ENCODE measurements around the gene GPR6. TPM values are rescaled to one million over a fixed set of nuclear protein-coding genes. Genes with fewer than 3 reads are reported as not detected.

GPR6 gene
- total RNA-seq, 1 donor from 2014 or later, result not detected

DNA sequence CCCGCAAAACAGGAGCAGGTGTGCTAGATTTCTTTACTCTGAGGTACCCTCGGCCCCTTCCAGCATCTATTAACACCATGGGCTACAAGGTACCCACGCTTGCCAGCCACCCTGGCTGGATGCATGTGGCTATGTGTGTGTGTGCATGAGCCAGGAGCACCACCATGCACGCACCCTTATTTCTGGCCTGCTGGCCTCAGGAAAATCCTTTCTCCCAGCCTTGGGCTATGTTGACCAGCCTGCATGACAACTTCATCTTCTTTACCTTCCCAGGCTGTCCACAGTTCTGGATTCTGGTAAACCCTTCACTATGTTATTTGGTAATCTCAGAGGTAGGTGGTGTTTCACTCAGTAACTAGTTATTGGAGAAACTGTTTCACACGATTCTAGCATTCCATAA, 40.4 kb downstream of the GPR6 start:
- intact Hi-C loops (cut with micrococcal nuclease), result no loop called here
- no peak overlapping the region for H3K27ac ChIP-seq (replicated peaks)
- H3K36me3 ChIP-seq, result no peaks in the 10 kb centered on the region
- H3K4me3 ChIP-seq, result no peak overlapping the region
- TF ChIP-seq, protein P1, sequence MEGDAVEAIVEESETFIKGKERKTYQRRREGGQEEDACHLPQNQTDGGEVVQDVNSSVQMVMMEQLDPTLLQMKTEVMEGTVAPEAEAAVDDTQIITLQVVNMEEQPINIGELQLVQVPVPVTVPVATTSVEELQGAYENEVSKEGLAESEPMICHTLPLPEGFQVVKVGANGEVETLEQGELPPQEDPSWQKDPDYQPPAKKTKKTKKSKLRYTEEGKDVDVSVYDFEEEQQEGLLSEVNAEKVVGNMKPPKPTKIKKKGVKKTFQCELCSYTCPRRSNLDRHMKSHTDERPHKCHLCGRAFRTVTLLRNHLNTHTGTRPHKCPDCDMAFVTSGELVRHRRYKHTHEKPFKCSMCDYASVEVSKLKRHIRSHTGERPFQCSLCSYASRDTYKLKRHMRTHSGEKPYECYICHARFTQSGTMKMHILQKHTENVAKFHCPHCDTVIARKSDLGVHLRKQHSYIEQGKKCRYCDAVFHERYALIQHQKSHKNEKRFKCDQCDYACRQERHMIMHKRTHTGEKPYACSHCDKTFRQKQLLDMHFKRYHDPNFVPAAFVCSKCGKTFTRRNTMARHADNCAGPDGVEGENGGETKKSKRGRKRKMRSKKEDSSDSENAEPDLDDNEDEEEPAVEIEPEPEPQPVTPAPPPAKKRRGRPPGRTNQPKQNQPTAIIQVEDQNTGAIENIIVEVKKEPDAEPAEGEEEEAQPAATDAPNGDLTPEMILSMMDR (IDR thresholded peaks at IDR 0.05; ENCODE audit: borderline replicate concordance), result no peak
- no peak for DNase-seq
- no peaks in the 10 kb centered on the region for H3K9me3 ChIP-seq (replicated peaks)
- H3K27me3 ChIP-seq (ENCODE audit: low read depth), result peaks cover 36% of the 10 kb centered on the region
- H3K4me1 ChIP-seq, result peaks cover 6% of the 10 kb centered on the region

DNA sequence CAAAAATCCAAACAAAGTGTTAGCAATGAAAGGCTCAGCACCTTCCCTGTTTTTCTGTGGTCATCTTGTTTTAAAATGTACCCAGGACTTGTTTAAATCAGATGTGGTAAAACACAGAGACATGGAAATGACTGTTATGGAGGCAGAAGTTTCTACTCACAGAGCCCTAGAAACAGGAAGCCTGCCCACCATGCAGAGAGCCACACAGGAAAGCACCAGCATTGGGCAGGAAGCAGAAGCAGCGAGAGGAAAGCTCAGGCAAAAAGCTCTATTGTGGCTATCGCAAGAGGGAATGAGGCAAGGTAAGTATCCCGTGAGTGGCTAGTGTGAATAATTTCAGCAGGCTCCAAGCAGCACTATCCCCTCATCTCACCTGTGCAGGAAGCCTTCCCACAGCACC, 42.8 kb downstream of the GPR6 start:
- Histone ChIP-seq H3K27me3 (ENCODE audit: low read depth) (peaks cover 30% of the 10 kb centered on the region), H3K9me3 (replicated peaks) (no peaks in the 10 kb centered on the region), H3K27ac (replicated peaks) (no peak overlapping the region), H3K4me1 (no peaks in the 10 kb centered on the region), H3K36me3 (no peaks in the 10 kb centered on the region), H3K4me3 (no peak overlapping the region)
- intact Hi-C loops (cut with micrococcal nuclease), result no loop called here
- no peak for DNase-seq
- TF ChIP-seq, protein P1 (IDR thresholded peaks at IDR 0.05; ENCODE audit: borderline replicate concordance), result no peak

DNA sequence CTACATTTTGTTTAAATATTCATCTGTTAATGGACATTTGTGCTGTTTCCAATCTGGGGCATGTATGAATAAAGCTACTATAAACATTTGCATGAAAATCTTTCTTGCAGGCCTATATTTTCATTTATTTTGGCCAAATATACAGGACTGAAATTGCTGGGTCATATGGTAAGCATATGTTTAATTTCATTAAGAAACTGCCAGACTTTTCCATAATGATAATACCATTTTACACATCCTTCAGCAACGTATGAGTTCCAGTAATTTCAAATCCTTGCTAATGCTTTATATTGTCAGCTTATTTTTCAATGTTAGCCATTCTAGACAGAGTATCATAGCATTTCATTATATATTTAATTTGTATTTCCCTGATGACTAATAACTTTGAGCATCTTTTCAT, 51.0 kb downstream of the GPR6 start:
- H3K27ac ChIP-seq (replicated peaks), result no peak overlapping the region
- TF ChIP-seq, protein P1 (IDR thresholded peaks at IDR 0.05; ENCODE audit: borderline replicate concordance), result no peak
- DNase-seq, result no peak
- no peaks in the 10 kb centered on the region for H3K4me1 ChIP-seq
- H3K9me3 ChIP-seq (replicated peaks), result no peaks in the 10 kb centered on the region
- no peaks in the 10 kb centered on the region for H3K36me3 ChIP-seq
- no peaks in the 10 kb centered on the region for H3K27me3 ChIP-seq (ENCODE audit: low read depth)
- H3K4me3 ChIP-seq, result no peak overlapping the region
- intact Hi-C loops (cut with micrococcal nuclease), result no loop called here

Other genes with a start within 250 kb of the GPR6 start
- 0.80 TPM for gene WASF1, start 201.4 kb downstream of the GPR6 start, total RNA-seq
- 16.1 TPM for gene CDC40, start 202.1 kb downstream of the GPR6 start, total RNA-seq

Data from left ventricle myocardium inferior (tissue), 1 donor.